ENCODE measurements around the gene GABRB2. TPM values are rescaled to one million over a fixed set of nuclear protein-coding genes. Genes with fewer than 3 reads are reported as not detected.
A peak's percentile ranks its signal among the peaks of the same experiment; 100 is the strongest.

The GABRB2 gene
- total RNA-seq (2022) (not detected in 2 replicates), Bru-seq, nascent RNA (percentile 7 among the genes with signal in this experiment), BruChase-seq, experiment 1, labeled RNA remaining after a 2-hour chase (percentile 10 among the genes with signal in this experiment), BruChase-seq, experiment 2, labeled RNA remaining after a 6-hour chase (percentile 6 among the genes with signal in this experiment)
- long read RNA-seq, result 0 reads

- DNase-seq, result peak; percentile 43 to 48
- intact Hi-C loops (cut with micrococcal nuclease; ENCODE audit: unreplicated experiment), result no loop called here
- Histone ChIP-seq H3K4me3 (ENCODE audit: low read depth, low read length) (peak within 1 kb of the TSS; percentile 27), H3K9me3 (no peaks in the 10 kb centered on the region), H3K4me1 (0 out of 2 replicates have a peak, but pooled peaks cover 4% of the 10 kb centered on the region), H3K27me3 (replicated peaks; ENCODE audit: control insufficient read depth, insufficient read depth, low read length) (peaks cover 4% of the 10 kb centered on the region; the same call in 1 of the 2 replicates), H3K36me3 (ENCODE audit: control insufficient read depth, insufficient read depth, low read length) (no peaks in the 10 kb centered on the region)
- no peaks in the 10 kb centered on the region for H3K9me3 Mint-ChIP-seq (ENCODE audit: unreplicated experiment)
- H3K27me3 Mint-ChIP-seq (ENCODE audit: insufficient read depth, unreplicated experiment), result peaks cover 25% of the 10 kb centered on the region
- POLR2A ChIA-PET, result no interaction called here
- H3K4me1 Mint-ChIP-seq (ENCODE audit: low read depth, unreplicated experiment), result peaks cover 10% of the 10 kb centered on the region
- no peak within 1 kb of the TSS for H3K27ac Mint-ChIP-seq (ENCODE audit: unreplicated experiment)
- no TSS peak for BruUV-seq (replicated peaks)
- H3K36me3 Mint-ChIP-seq (ENCODE audit: insufficient read depth, unreplicated experiment), result peaks cover 5% of the 10 kb centered on the region
- CTCF ChIA-PET, result no interaction called here
- no peak for TF ChIP-seq CTCF (IDR thresholded peaks at IDR 0.05; ENCODE audit: insufficient read depth in 1 of 2, low read depth in 1 of 2, low read length in 1 of 2, severe bottlenecking in 1 of 2, unreplicated experiment in 1 of 2)
- H3K4me3 Mint-ChIP-seq (ENCODE audit: unreplicated experiment), result peak within 1 kb of the TSS; percentile 85
These were observed at the start of gene GABRB2 for GRCh38 chr5:161546470-161547301. TSS of gene GABRB2 (minus strand) at chr5:161546725. CDS start at chr5:161546643, 82 bp downstream.

- Mint-ChIP-seq H3K27me3 (ENCODE audit: insufficient read depth, unreplicated experiment) (peaks cover 2% of the 10 kb centered on the region), H3K4me1 (ENCODE audit: low read depth, unreplicated experiment) (no peaks in the 10 kb centered on the region), H3K36me3 (ENCODE audit: insufficient read depth, unreplicated experiment) (no peaks in the 10 kb centered on the region), H3K27ac (ENCODE audit: unreplicated experiment) (no peak overlapping the region), H3K9me3 (ENCODE audit: unreplicated experiment) (no peaks in the 10 kb centered on the region), H3K4me3 (ENCODE audit: unreplicated experiment) (no peak overlapping the region)
- no peak overlapping the region for H3K4me3 ChIP-seq (ENCODE audit: low read depth, low read length)
- POLR2A ChIA-PET, result no interaction called here
- TF ChIP-seq CTCF (IDR thresholded peaks at IDR 0.05; ENCODE audit: insufficient read depth in 1 of 2, low read depth in 1 of 2, low read length in 1 of 2, severe bottlenecking in 1 of 2, unreplicated experiment in 1 of 2), result no peak
- H3K27me3 ChIP-seq (replicated peaks; ENCODE audit: control insufficient read depth, insufficient read depth, low read length), result no peaks in the 10 kb centered on the region
- H3K9me3 ChIP-seq, result no peaks in the 10 kb centered on the region
- DNase-seq, result no peak
- H3K4me1 ChIP-seq, result no peaks in the 10 kb centered on the region
- no peaks in the 10 kb centered on the region for H3K36me3 ChIP-seq (ENCODE audit: control insufficient read depth, insufficient read depth, low read length)
- CTCF ChIA-PET, result no interaction called here
- intact Hi-C loops (cut with micrococcal nuclease; ENCODE audit: unreplicated experiment), result no loop called here
- BruUV-seq (replicated peaks), result no TSS peak
These were observed 39.3 kb upstream of the GABRB2 start for GRCh38 chr5:161585798-161586197.

GRCh38 chr5:161580621-161581020, 34.1 kb upstream of the GABRB2 start:
- peaks cover 2% of the 10 kb centered on the region for H3K27me3 Mint-ChIP-seq (ENCODE audit: insufficient read depth, unreplicated experiment)
- Histone ChIP-seq H3K36me3 (ENCODE audit: control insufficient read depth, insufficient read depth, low read length) (no peaks in the 10 kb centered on the region), H3K9me3 (no peaks in the 10 kb centered on the region; the same call in 1 of the 2 replicates), H3K27me3 (replicated peaks; ENCODE audit: control insufficient read depth, insufficient read depth, low read length) (no peaks in the 10 kb centered on the region), H3K4me1 (no peaks in the 10 kb centered on the region), H3K4me3 (ENCODE audit: low read depth, low read length) (no peak overlapping the region)
- H3K27ac Mint-ChIP-seq (ENCODE audit: unreplicated experiment), result no peak overlapping the region
- BruUV-seq (replicated peaks), result no TSS peak
- CTCF ChIA-PET, result interaction anchor here (0.6 kb wide), 1 partner anchor 209 kb away, joined by 3 read pairs; no protein-coding TSS in a partner anchor
- no peaks in the 10 kb centered on the region for H3K9me3 Mint-ChIP-seq (ENCODE audit: unreplicated experiment)
- POLR2A ChIA-PET, result no interaction called here
- DNase-seq, result no peak
- H3K4me1 Mint-ChIP-seq (ENCODE audit: low read depth, unreplicated experiment), result no peaks in the 10 kb centered on the region
- intact Hi-C loops (cut with micrococcal nuclease; ENCODE audit: unreplicated experiment), result no loop called here
- TF ChIP-seq CTCF (IDR thresholded peaks at IDR 0.05; ENCODE audit: insufficient read depth in 1 of 2, low read depth in 1 of 2, low read length in 1 of 2, severe bottlenecking in 1 of 2, unreplicated experiment in 1 of 2), result no peak
- no peak overlapping the region for H3K4me3 Mint-ChIP-seq (ENCODE audit: unreplicated experiment)
- no peaks in the 10 kb centered on the region for H3K36me3 Mint-ChIP-seq (ENCODE audit: insufficient read depth, unreplicated experiment)

Measured in Caco-2 (cell line).